Mesenchymal stem cell (in vitro differentiated cells and primary cell): ENCODE measurements around the gene HPCA.

ENCODE experiments used
- DNase-seq: peaks from one replicate; pipeline ENCODE4 v3.0.0-alpha.2; 2013
- H2AFZ ChIP-seq: one replicate; pipeline ENCODE4 v1.6.1; 2013; ENCODE audit warnings: low read depth, mild to moderate bottlenecking, control low read depth, inconsistent platforms, low read length, moderate library complexity
- H2AK5ac ChIP-seq: 2 replicates; pipeline ENCODE4 v1.6.1; 2013; ENCODE audit warnings: low read length, moderate library complexity, mild to moderate bottlenecking, inconsistent platforms; ENCODE audit not compliant: severe bottlenecking
- H2BK120ac ChIP-seq: one replicate; pipeline ENCODE4 v1.6.1; 2013; ENCODE audit warnings: low read depth, mild to moderate bottlenecking, inconsistent platforms, low read length, moderate library complexity
- H2BK12ac ChIP-seq, 2 experiments: one replicate each; pipeline ENCODE4 v1.6.1; 2013; ENCODE audit warnings: inconsistent platforms in 2 of 2, low read length in 2 of 2, mild to moderate bottlenecking in 2 of 2, moderate library complexity in 2 of 2, control low read depth in 1 of 2
- H2BK15ac ChIP-seq: one replicate; pipeline ENCODE4 v1.6.1; 2013; ENCODE audit warnings: mild to moderate bottlenecking, low read depth, inconsistent platforms; ENCODE audit not compliant: poor library complexity, severe bottlenecking
- H2BK5ac ChIP-seq: 2 replicates; pipeline ENCODE4 v1.6.1; 2013; ENCODE audit warnings: low read depth, mild to moderate bottlenecking, low read length, control low read depth, inconsistent platforms; ENCODE audit not compliant: poor library complexity, severe bottlenecking
- H3K14ac ChIP-seq, 2 experiments: one replicate each; pipeline ENCODE4 v1.6.1; 2013; ENCODE audit warnings: inconsistent platforms in 2 of 2, low read length in 2 of 2, control low read depth in 1 of 2, mild to moderate bottlenecking in 1 of 2, moderate library complexity in 1 of 2
- H3K18ac ChIP-seq, 2 experiments: one replicate each; pipeline ENCODE4 v1.6.1; 2013; ENCODE audit warnings: inconsistent platforms in 2 of 2, low read length in 2 of 2, control low read depth in 1 of 2, low read depth in 1 of 2, mild to moderate bottlenecking in 1 of 2
- H3K23ac ChIP-seq, 2 experiments: one replicate each; pipeline ENCODE4 v1.6.1; 2013; ENCODE audit warnings: inconsistent platforms in 2 of 2, low read length in 2 of 2, mild to moderate bottlenecking in 2 of 2, moderate library complexity in 2 of 2, control low read depth in 1 of 2
- H3K27ac ChIP-seq: 2 replicates; pipeline ENCODE4 v1.5.1; 2013; ENCODE audit warnings: mild to moderate bottlenecking, moderate library complexity, low read length, control low read depth, inconsistent platforms; ENCODE audit not compliant: poor library complexity, severe bottlenecking
- H3K27me3 ChIP-seq, 2 experiments: 2 replicates each; pipeline versions ENCODE4 v1.6.1 to v1.7.0; 2013; ENCODE audit warnings: low read length in 2 of 2, mild to moderate bottlenecking in 2 of 2, moderate library complexity in 2 of 2, control low read depth in 1 of 2, inconsistent platforms in 1 of 2; ENCODE audit not compliant: control insufficient read depth in 1 of 2, insufficient read depth in 1 of 2
- H3K36me3 ChIP-seq, 2 experiments: 2 replicates each; pipeline versions ENCODE4 v1.6.1 to v1.7.0; 2013; ENCODE audit warnings: low read length in 2 of 2, control low read depth in 1 of 2, inconsistent platforms in 1 of 2, low read depth in 1 of 2, mild to moderate bottlenecking in 1 of 2; ENCODE audit not compliant: insufficient read depth in 2 of 2, control insufficient read depth in 1 of 2
- H3K4ac ChIP-seq, 2 experiments: one replicate each; pipeline ENCODE4 v1.6.1; 2013; ENCODE audit warnings: inconsistent platforms in 2 of 2, low read length in 2 of 2, mild to moderate bottlenecking in 2 of 2, moderate library complexity in 2 of 2, control low read depth in 1 of 2, low read depth in 1 of 2
- H3K4me1 ChIP-seq: 2 replicates; pipeline ENCODE4 v1.6.1; 2013; ENCODE audit warnings: low read depth, low read length, control low read depth; ENCODE audit not compliant: control insufficient read depth, insufficient read depth
- H3K4me2 ChIP-seq: 2 replicates; pipeline ENCODE4 v1.6.1; 2013; ENCODE audit warnings: low read length, mild to moderate bottlenecking, inconsistent platforms; ENCODE audit not compliant: poor library complexity, severe bottlenecking
- H3K4me3 ChIP-seq, 2 experiments: 2 replicates each; pipeline versions ENCODE4 v1.5.1 to v1.7.0; 2013; ENCODE audit warnings: low read length in 2 of 2, mild to moderate bottlenecking in 2 of 2, control low read depth in 1 of 2, low read depth in 1 of 2; ENCODE audit not compliant: insufficient read depth in 1 of 2
- H3K79me1 ChIP-seq: replicated peaks from 2 replicates; pipeline ENCODE4 v1.6.1; 2013; ENCODE audit warnings: mild to moderate bottlenecking, control low read depth, low read length, inconsistent platforms; ENCODE audit not compliant: poor library complexity, severe bottlenecking
- H3K9ac ChIP-seq: 2 replicates; pipeline ENCODE4 v1.7.0; 2013; ENCODE audit warnings: mild to moderate bottlenecking, low read length, moderate library complexity
- H3K9me3 ChIP-seq: 2 replicates; pipeline ENCODE4 v1.7.0; 2013; ENCODE audit warnings: mild to moderate bottlenecking, low read length; ENCODE audit not compliant: control insufficient read depth
- H4K8ac ChIP-seq: one replicate; pipeline ENCODE4 v1.6.1; 2013; ENCODE audit warnings: inconsistent platforms, mild to moderate bottlenecking, low read length, moderate library complexity
- H4K91ac ChIP-seq: one replicate; pipeline ENCODE4 v1.6.1; 2013; ENCODE audit warnings: mild to moderate bottlenecking, low read length, inconsistent platforms

Gene HPCA

GRCh38 chr1:32944180-32944579, 57.9 kb downstream of the HPCA start:
- Histone ChIP-seq H3K36me3 (peaks cover 10 to 64% of the 10 kb centered on the region in 2 experiments), H2BK12ac (no peak overlapping the region), H4K8ac (no peak overlapping the region), H2BK5ac (no peak overlapping the region), H3K4me3 (no peak overlapping the region), H3K4me2 (no peak overlapping the region), H2BK15ac (no peak overlapping the region), H3K27ac (no peak overlapping the region), H3K4me1 (peaks cover 4% of the 10 kb centered on the region), H3K9me3 (no peaks in the 10 kb centered on the region), H3K14ac (no peak overlapping the region), H2AK5ac (no peak overlapping the region), H2BK120ac (no peak overlapping the region), H3K23ac (no peak overlapping the region), H3K4ac (no peak overlapping the region), H4K91ac (no peak overlapping the region), H2AFZ (no peak overlapping the region), H3K79me1 (peaks cover 1% of the 10 kb centered on the region), H3K27me3 (no peaks in the 10 kb centered on the region), H3K18ac (no peak overlapping the region), H3K9ac (no peak overlapping the region)
- DNase-seq: no peak
